ENCODE data around the gene ANAPC5. TPM values are rescaled to one million over a fixed set of nuclear protein-coding genes. Genes with fewer than 3 reads are reported as not detected.

Gene ANAPC5
- total RNA-seq, 1 donor from 2014 or later, result 145 TPM

Other genes starting within 250 kb of the ANAPC5 start
- gene P2RX7, start 219.5 kb downstream of the ANAPC5 start, total RNA-seq, result 8.8 and 10.2 TPM in 2 replicates
- gene P2RX4, start 142.3 kb downstream of the ANAPC5 start, total RNA-seq, result 105 and 193 TPM in 2 replicates
- 29.8 and 49.1 TPM in 2 replicates for gene CAMKK2, start 55.7 kb downstream of the ANAPC5 start, total RNA-seq
- 60.8 and 86.6 TPM in 2 replicates for gene RNF34, start 47.7 kb upstream of the ANAPC5 start, total RNA-seq
- gene KDM2B, start 228.6 kb upstream of the ANAPC5 start, total RNA-seq, result 29.4 and 32.0 TPM in 2 replicates